ENCODE measurements around the gene PTX3.

PTX3 gene

DNA sequence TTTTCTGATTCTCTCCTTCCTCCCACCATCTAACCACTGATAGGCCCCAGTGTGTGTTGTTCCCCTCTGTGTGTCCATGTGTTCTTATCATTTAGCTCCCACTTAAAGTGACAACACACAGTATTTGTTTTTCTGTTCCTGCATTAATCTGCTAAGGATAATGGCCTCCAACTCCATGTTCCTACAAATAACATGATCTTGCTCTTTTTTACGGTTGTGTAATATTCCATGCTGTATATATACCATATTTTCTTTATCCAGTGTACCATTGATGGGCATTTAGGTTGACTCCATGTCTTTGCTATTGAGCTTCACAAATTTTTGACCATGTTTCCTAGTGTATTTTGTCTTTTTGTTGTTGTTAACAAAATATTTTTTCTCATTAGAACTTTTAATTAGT, 36.0 kb downstream of the PTX3 start:
- Histone ChIP-seq H3K9me3 (ENCODE audit: control insufficient read depth, insufficient read depth, low read length) (no peaks in the 10 kb centered on the region), H3K4me1 (ENCODE audit: insufficient read depth, low read length) (no peaks in the 10 kb centered on the region), H3K9ac (ENCODE audit: low read depth, low read length) (no peak overlapping the region), H3K36me3 (ENCODE audit: insufficient read depth, low read length) (no peaks in the 10 kb centered on the region)

DNA sequence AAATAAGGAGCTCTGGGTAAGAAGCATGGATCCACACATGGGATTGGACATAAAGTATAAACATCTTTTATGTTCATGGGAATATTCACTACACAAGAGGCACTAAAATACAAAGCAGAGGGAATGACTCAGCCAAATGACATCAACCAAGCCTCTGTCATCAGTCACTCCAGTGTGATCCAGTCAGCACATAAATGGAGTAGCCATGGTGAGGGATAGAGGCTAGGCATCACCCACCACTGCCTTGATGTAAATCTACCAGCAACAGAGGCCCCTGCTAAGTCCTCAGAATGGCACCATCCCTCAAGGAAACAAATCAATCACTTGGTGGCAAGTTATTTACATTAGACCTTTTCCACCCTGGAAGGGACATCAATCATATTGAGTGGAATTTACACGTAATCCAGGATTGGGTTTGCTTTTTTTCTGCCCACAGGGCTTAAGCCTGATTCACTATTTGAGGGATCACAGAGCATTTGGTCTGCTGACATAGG, 39.3 kb downstream of the PTX3 start:
- Histone ChIP-seq H3K4me1 (ENCODE audit: insufficient read depth, low read length) (no peaks in the 10 kb centered on the region), H3K36me3 (ENCODE audit: insufficient read depth, low read length) (no peaks in the 10 kb centered on the region), H3K9ac (ENCODE audit: low read depth, low read length) (no peak overlapping the region), H3K9me3 (ENCODE audit: control insufficient read depth, insufficient read depth, low read length) (no peaks in the 10 kb centered on the region)

DNA sequence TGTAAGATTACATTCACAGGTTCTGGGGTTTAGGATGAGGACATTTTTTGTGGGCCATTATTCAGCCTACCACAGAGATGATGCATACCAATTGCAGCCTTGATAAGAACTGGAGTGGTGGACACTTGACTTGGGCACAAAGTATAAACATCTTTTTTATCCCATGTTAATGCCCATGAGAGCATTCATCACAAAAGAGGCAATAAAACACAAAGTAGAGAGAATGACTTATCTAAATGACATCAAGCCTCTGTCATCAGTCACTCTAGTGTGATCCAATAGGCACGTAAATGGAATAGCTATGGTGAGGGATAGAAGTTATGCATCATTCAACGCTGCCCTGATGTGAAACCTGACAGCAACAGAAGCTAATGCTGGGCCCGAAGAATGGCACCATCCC, 40.8 kb downstream of the PTX3 start:
- Histone ChIP-seq H3K36me3 (ENCODE audit: insufficient read depth, low read length) (no peaks in the 10 kb centered on the region), H3K9ac (ENCODE audit: low read depth, low read length) (no peak overlapping the region)

DNA sequence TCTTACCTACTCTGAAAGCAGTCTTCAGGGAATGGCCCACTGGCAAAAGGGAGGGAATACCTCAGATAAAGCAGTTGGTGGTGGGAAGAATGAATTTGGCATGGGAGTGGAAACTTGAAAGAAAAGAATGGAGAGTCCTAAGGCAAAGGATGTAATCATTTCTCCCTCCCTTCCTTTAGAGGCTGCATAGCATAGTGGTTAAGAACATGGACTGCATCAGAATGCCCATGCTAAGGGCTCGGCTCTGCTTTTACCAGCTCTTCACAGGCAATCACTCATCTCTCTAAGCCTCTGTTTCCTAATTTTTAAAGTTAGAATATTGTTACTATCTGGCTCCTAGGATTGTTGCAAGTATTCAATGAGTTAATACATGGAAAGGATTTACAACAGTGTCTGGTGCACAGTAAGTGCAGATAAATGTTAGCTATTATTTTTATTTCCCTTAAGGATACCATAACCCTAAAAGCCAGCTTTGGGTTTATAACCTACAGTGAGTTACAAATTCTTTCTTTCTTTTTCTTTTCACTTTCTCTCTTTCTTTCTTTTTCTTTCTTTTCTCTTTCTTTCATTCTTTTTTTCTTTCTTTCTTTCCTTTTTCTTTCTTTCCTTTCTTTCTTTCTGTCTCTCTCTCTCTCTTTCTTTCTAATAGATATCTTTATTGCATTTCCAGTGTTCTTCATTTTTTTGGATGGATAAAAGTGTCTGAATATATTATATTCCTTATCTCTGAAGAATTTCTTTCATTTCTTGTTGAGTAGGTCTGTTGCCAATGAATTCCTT, 43.0 kb downstream of the PTX3 start:
- H3K4me1 ChIP-seq (ENCODE audit: insufficient read depth, low read length): no peaks in the 10 kb centered on the region
- no peaks in the 10 kb centered on the region for H3K36me3 ChIP-seq (ENCODE audit: insufficient read depth, low read length)
- no peaks in the 10 kb centered on the region for H3K9me3 ChIP-seq (ENCODE audit: control insufficient read depth, insufficient read depth, low read length)
- H3K9ac ChIP-seq (ENCODE audit: low read depth, low read length): no peak overlapping the region

More for the DNA sequence above, 40.8 kb downstream of the PTX3 start:
- no peaks in the 10 kb centered on the region for H3K9me3 ChIP-seq (ENCODE audit: control insufficient read depth, insufficient read depth, low read length)
- no peaks in the 10 kb centered on the region for H3K4me1 ChIP-seq (ENCODE audit: insufficient read depth, low read length)

DNA sequence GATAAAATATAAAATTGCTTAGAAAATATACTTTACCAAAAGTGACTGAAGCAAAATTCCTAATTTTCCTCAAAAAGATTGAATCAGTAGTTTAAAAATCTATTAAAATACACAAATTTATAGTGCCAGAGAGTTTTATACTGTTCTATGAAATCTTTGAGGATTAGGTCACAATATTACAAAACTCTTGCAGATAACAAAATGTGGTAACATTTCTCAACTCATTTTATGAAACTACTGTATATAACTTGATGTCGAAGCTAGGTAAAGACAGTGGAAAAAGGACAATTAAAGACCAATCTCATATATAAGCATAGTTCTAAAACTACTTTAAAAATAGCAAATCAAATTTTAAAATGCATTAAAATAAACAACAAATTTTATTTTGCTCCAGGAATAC, 50.7 kb downstream of the PTX3 start:
- Histone ChIP-seq H3K9ac (ENCODE audit: low read depth, low read length) (no peak overlapping the region), H3K4me1 (ENCODE audit: insufficient read depth, low read length) (no peaks in the 10 kb centered on the region), H3K9me3 (ENCODE audit: control insufficient read depth, insufficient read depth, low read length) (no peaks in the 10 kb centered on the region), H3K36me3 (ENCODE audit: insufficient read depth, low read length) (no peaks in the 10 kb centered on the region)

DNA sequence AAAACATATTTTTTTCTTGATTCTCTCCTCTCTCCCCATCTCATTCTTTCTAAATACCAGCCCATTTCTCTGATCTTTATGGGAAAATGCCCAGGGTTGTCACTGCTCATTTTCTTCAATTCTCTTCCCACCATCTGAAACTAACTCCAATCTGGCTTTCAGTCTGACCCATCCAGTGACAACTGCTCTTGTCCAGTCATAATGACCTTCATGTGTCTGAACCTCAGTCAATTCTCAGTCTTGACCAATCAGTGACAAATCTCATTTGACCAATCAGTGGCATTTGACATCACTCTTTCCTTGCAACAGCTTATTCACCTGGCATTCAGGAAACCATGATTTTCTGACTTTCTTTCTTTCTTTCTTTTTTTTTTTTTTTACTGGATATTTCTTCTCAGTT, 51.5 kb downstream of the PTX3 start:
- Histone ChIP-seq H3K4me1 (ENCODE audit: insufficient read depth, low read length) (no peaks in the 10 kb centered on the region), H3K36me3 (ENCODE audit: insufficient read depth, low read length) (no peaks in the 10 kb centered on the region), H3K9me3 (ENCODE audit: control insufficient read depth, insufficient read depth, low read length) (no peaks in the 10 kb centered on the region), H3K9ac (ENCODE audit: low read depth, low read length) (no peak overlapping the region)

DNA sequence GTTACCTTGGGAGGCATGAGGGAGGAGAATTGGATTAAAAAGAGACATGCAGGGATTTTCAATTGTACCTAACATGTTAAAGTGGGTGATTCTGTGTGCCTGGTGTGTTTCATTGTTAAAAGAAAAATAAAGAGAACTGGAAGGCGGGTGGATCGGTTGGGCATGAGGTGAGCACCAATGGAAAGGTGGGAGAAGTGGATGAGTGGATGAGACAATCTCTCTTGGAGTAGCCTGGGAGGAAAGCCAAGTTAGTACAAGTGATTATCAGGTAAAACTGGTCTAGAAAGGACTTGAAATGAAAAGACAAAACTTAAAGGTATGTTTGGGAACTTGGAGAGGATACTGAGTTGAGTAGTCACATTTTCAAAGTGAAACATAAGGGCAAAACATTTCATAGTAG, 54.5 kb downstream of the PTX3 start:
- Histone ChIP-seq H3K36me3 (ENCODE audit: insufficient read depth, low read length) (no peaks in the 10 kb centered on the region), H3K4me1 (ENCODE audit: insufficient read depth, low read length) (no peaks in the 10 kb centered on the region), H3K9me3 (ENCODE audit: control insufficient read depth, insufficient read depth, low read length) (no peaks in the 10 kb centered on the region), H3K9ac (ENCODE audit: low read depth, low read length) (no peak overlapping the region)
